Ectodermal cell (in vitro differentiated cells): ENCODE data around the gene CYP8B1.

Experiments
- H3K27ac ChIP-seq: 2 replicates; pipeline ENCODE4 v1.7.0; 2013; ENCODE audit warnings: mild to moderate bottlenecking, low read depth, low read length; ENCODE audit not compliant: insufficient read depth, poor library complexity, severe bottlenecking
- H3K27me3 ChIP-seq: 2 replicates; pipeline ENCODE4 v1.7.0; 2013; ENCODE audit warnings: mild to moderate bottlenecking, low read length; ENCODE audit not compliant: insufficient read depth, control insufficient read depth, poor library complexity, severe bottlenecking
- H3K36me3 ChIP-seq: one replicate; pipeline ENCODE4 v1.7.0; 2013; ENCODE audit warnings: low read length; ENCODE audit not compliant: control insufficient read depth, insufficient read depth
- H3K4me1 ChIP-seq: one replicate; pipeline ENCODE4 v1.7.0; 2013; ENCODE audit warnings: low read length; ENCODE audit not compliant: control insufficient read depth, insufficient read depth
- H3K4me3 ChIP-seq: 2 replicates; pipeline ENCODE4 v1.7.0; 2013; ENCODE audit warnings: low read depth, low read length, control low read depth; ENCODE audit not compliant: insufficient read depth
- H3K9me3 ChIP-seq: 2 replicates; pipeline ENCODE4 v1.7.0; 2013; ENCODE audit warnings: mild to moderate bottlenecking, low read length, moderate library complexity; ENCODE audit not compliant: control insufficient read depth
- WGBS, 2 experiments: methylation state at CpG; one replicate each; pipeline ENCODE4 v1.1.7; 2013; ENCODE audit warnings: missing lambda C conversion rate in 2 of 2; 5-methylcytosine and 5-hydroxymethylcytosine counted together

Gene CYP8B1

GRCh38 chr3:42902257-42902656 lies 26.6 kb upstream of the CYP8B1 start:
- Histone ChIP-seq H3K4me1 (no peaks in the 10 kb centered on the region), H3K9me3 (no peaks in the 10 kb centered on the region), H3K27me3 (no peaks in the 10 kb centered on the region), H3K4me3 (no peak overlapping the region), H3K36me3 (no peaks in the 10 kb centered on the region), H3K27ac (no peak overlapping the region)
- whole genome bisulfite sequencing, 2 experiments, result 90 to 100% methylated on average over 1 to 2 of the region's 2 CpGs

GRCh38 chr3:42901073-42901415 lies 25.4 kb upstream of the CYP8B1 start:
- no peak overlapping the region for H3K4me3 ChIP-seq
- 92 to 95% methylated on average over 3 of the region's 3 CpGs for WGBS, 2 experiments
- no peaks in the 10 kb centered on the region for H3K9me3 ChIP-seq
- no peaks in the 10 kb centered on the region for H3K27me3 ChIP-seq
- no peak overlapping the region for H3K27ac ChIP-seq
- H3K4me1 ChIP-seq, result no peaks in the 10 kb centered on the region
- no peaks in the 10 kb centered on the region for H3K36me3 ChIP-seq

- 86 to 92% methylated on average over 8 of the region's 8 CpGs for WGBS, 2 experiments
- Histone ChIP-seq H3K27me3 (no peaks in the 10 kb centered on the region), H3K27ac (no peak overlapping the region), H3K9me3 (no peaks in the 10 kb centered on the region), H3K4me3 (no peak overlapping the region), H3K4me1 (peaks cover 2% of the 10 kb centered on the region), H3K36me3 (no peaks in the 10 kb centered on the region)
Measured at GRCh38 chr3:42900226-42901072, 24.8 kb upstream of the CYP8B1 start.

- Histone ChIP-seq H3K36me3 (no peaks in the 10 kb centered on the region), H3K4me1 (peaks cover 5% of the 10 kb centered on the region), H3K27me3 (no peaks in the 10 kb centered on the region), H3K4me3 (no peak overlapping the region), H3K27ac (no peak overlapping the region), H3K9me3 (no peaks in the 10 kb centered on the region)
Measured at GRCh38 chr3:42898896-42899675, 23.4 kb upstream of the CYP8B1 start.

- Histone ChIP-seq H3K36me3 (no peaks in the 10 kb centered on the region), H3K27me3 (no peaks in the 10 kb centered on the region), H3K27ac (no peak overlapping the region), H3K4me1 (peaks cover 13% of the 10 kb centered on the region), H3K4me3 (no peak overlapping the region), H3K9me3 (no peaks in the 10 kb centered on the region)
Measured at GRCh38 chr3:42895580-42895868, 19.8 kb upstream of the CYP8B1 start.

GRCh38 chr3:42894698-42895579 lies 19.3 kb upstream of the CYP8B1 start:
- Histone ChIP-seq H3K27me3 (no peaks in the 10 kb centered on the region), H3K36me3 (no peaks in the 10 kb centered on the region), H3K27ac (no peak overlapping the region), H3K4me3 (no peak overlapping the region), H3K4me1 (peaks cover 13% of the 10 kb centered on the region), H3K9me3 (no peaks in the 10 kb centered on the region)
- 94 to 96% methylated on average over 3 of the region's 3 CpGs for WGBS, 2 experiments

- WGBS, 2 experiments, result 86% methylated on average over 1 of the region's 1 CpG; no CpG with 5 or more reads in 1 of the 2 experiments
- no peak overlapping the region for H3K27ac ChIP-seq
- H3K36me3 ChIP-seq, result no peaks in the 10 kb centered on the region
- H3K9me3 ChIP-seq, result no peaks in the 10 kb centered on the region
- no peak overlapping the region for H3K4me3 ChIP-seq
- H3K27me3 ChIP-seq, result no peaks in the 10 kb centered on the region
- peaks cover 13% of the 10 kb centered on the region for H3K4me1 ChIP-seq
Measured at GRCh38 chr3:42892807-42893206, 17.1 kb upstream of the CYP8B1 start.

- no peaks in the 10 kb centered on the region for H3K36me3 ChIP-seq
- 86 to 91% methylated on average over 1 of the region's 1 CpG for WGBS, 2 experiments
- no peak overlapping the region for H3K4me3 ChIP-seq
- H3K4me1 ChIP-seq, result peaks cover 13% of the 10 kb centered on the region
- no peaks in the 10 kb centered on the region for H3K9me3 ChIP-seq
- H3K27me3 ChIP-seq, result no peaks in the 10 kb centered on the region
- no peak overlapping the region for H3K27ac ChIP-seq
Measured at GRCh38 chr3:42892169-42892568, 16.5 kb upstream of the CYP8B1 start.

GRCh38 chr3:42891042-42891441 lies 15.4 kb upstream of the CYP8B1 start:
- H3K4me3 ChIP-seq, result no peak overlapping the region
- H3K27ac ChIP-seq, result peak overlapping the region; percentile 57
- WGBS, 2 experiments, result 11 to 20% methylated on average over 2 of the region's 2 CpGs
- peaks cover 13% of the 10 kb centered on the region for H3K4me1 ChIP-seq
- no peaks in the 10 kb centered on the region for H3K27me3 ChIP-seq
- H3K36me3 ChIP-seq, result no peaks in the 10 kb centered on the region
- no peaks in the 10 kb centered on the region for H3K9me3 ChIP-seq

GRCh38 chr3:42887084-42887483 lies 11.4 kb upstream of the CYP8B1 start:
- H3K4me3 ChIP-seq, result no peak overlapping the region
- no peak overlapping the region for H3K27ac ChIP-seq
- H3K9me3 ChIP-seq, result no peaks in the 10 kb centered on the region
- H3K36me3 ChIP-seq, result no peaks in the 10 kb centered on the region
- peaks cover 8% of the 10 kb centered on the region for H3K4me1 ChIP-seq
- WGBS, 2 experiments, result 95 to 97% methylated on average over 3 of the region's 3 CpGs
- no peaks in the 10 kb centered on the region for H3K27me3 ChIP-seq
